Muscle layer of colon (tissue), 2 donors: ENCODE results near the gene CCDC87.
"Not testable (repeated sequence)": the region's sequence is repeated elsewhere in the genome, so short reads cannot be mapped to it uniquely, and the experiment has no call there.

Experiments used
- H3K27ac ChIP-seq: one replicate; pipeline ENCODE4 v1.7.0; 2013; ENCODE audit warnings: low read depth, mild to moderate bottlenecking, low read length, moderate library complexity
- H3K27me3 ChIP-seq, 2 donors: one replicate each; pipeline ENCODE4 v1.7.0; 2013; ENCODE audit warnings: low read length in 2 of 2, mild to moderate bottlenecking in 2 of 2; ENCODE audit not compliant: insufficient read depth in 2 of 2, control insufficient read depth in 1 of 2
- H3K36me3 ChIP-seq: one replicate; pipeline ENCODE4 v1.7.0; 2013; ENCODE audit warnings: mild to moderate bottlenecking, low read length; ENCODE audit not compliant: insufficient read depth
- H3K4me1 ChIP-seq: one replicate; pipeline ENCODE4 v1.7.0; 2013; ENCODE audit warnings: mild to moderate bottlenecking, low read length; ENCODE audit not compliant: insufficient read depth
- H3K4me3 ChIP-seq, 2 donors: one replicate each; pipeline ENCODE4 v1.7.0; 2013; ENCODE audit warnings: low read length in 2 of 2, low read depth in 1 of 2, mild to moderate bottlenecking in 1 of 2, moderate library complexity in 1 of 2
- H3K9ac ChIP-seq: one replicate; pipeline ENCODE4 v1.7.0; 2013; ENCODE audit warnings: low read length
- H3K9me3 ChIP-seq: one replicate; pipeline ENCODE4 v1.7.0; 2013; ENCODE audit warnings: mild to moderate bottlenecking, low read length
- donor health status: abdominal sarcoma.
- donor health status: Adenocarcinoma of cecum.

CCDC87 gene

GRCh38 chr11:66592457-66593302 lies at the start of gene CCDC87, which contains the start of gene CCS:
CCDC87 (minus strand) TSS chr11:66593063; CDS start chr11:66593015, 48 bp downstream.
CCS (plus strand) TSS chr11:66593185; CDS start chr11:66593262, 77 bp downstream.
- H3K9me3 ChIP-seq, result no peaks in the 10 kb centered on the region

GRCh38 chr11:66641834-66642233 lies 49.0 kb upstream of the CCDC87 start:
- no peak overlapping the region for H3K27ac ChIP-seq
- peaks cover 89% of the 10 kb centered on the region for H3K4me1 ChIP-seq
- H3K9ac ChIP-seq, result no peak overlapping the region
- no peaks in the 10 kb centered on the region for H3K27me3 ChIP-seq
- peaks cover 70% of the 10 kb centered on the region for H3K36me3 ChIP-seq
- H3K9me3 ChIP-seq, result no peaks in the 10 kb centered on the region
- peak overlapping the region in 1 of 2 donors; percentile 24 for H3K4me3 ChIP-seq

More at GRCh38 chr11:66592457-66593302, at the start of gene CCDC87, which contains the start of gene CCS:
- Histone ChIP-seq H3K4me1 (peaks cover 37% of the 10 kb centered on the region), H3K27me3 (no peaks in the 10 kb centered on the region), H3K36me3 (no peaks in the 10 kb centered on the region), H3K9ac (peak within 1 kb of the TSS; percentile 95), H3K4me3 (peak within 1 kb of the TSS; percentile 53 to 97), H3K27ac (peak within 1 kb of the TSS; percentile 88)

- not testable (repeated sequence) for H3K27me3 ChIP-seq, H3K9ac ChIP-seq, H3K27ac ChIP-seq, H3K9me3 ChIP-seq
- Histone ChIP-seq H3K4me3 (peak overlapping the region in 1 of 2 donors; percentile 98), H3K4me1 (peaks cover 76% of the 10 kb centered on the region), H3K36me3 (peaks cover 50% of the 10 kb centered on the region)
Observed at GRCh38 chr11:66639814-66640340, 47.0 kb upstream of the CCDC87 start.

- H3K4me1 ChIP-seq, result peaks cover 70% of the 10 kb centered on the region
Observed at GRCh38 chr11:66639066-66639813, 46.4 kb upstream of the CCDC87 start.

GRCh38 chr11:66638177-66639065 lies 45.6 kb upstream of the CCDC87 start, which contains the start of gene RBM4:
RBM4 (plus strand) TSS chr11:66638703; CDS start chr11:66639712, 1,009 bp downstream.
- peak within 1 kb of the TSS; percentile 84 for H3K27ac ChIP-seq
- H3K4me1 ChIP-seq, result peaks cover 61% of the 10 kb centered on the region
- H3K9ac ChIP-seq, result peak within 1 kb of the TSS; percentile 81
- peak within 1 kb of the TSS; percentile 47 to 98 for H3K4me3 ChIP-seq
- H3K36me3 ChIP-seq, result peaks cover 35% of the 10 kb centered on the region
- no peaks in the 10 kb centered on the region for H3K27me3 ChIP-seq
- no peaks in the 10 kb centered on the region for H3K9me3 ChIP-seq

More at GRCh38 chr11:66639066-66639813, 46.4 kb upstream of the CCDC87 start:
- no peaks in the 10 kb centered on the region for H3K27me3 ChIP-seq
- peak overlapping the region; percentile 43 to 98 for H3K4me3 ChIP-seq
- H3K9me3 ChIP-seq, result no peaks in the 10 kb centered on the region
- H3K27ac ChIP-seq, result peak overlapping the region; percentile 84
- peaks cover 44% of the 10 kb centered on the region for H3K36me3 ChIP-seq
- H3K9ac ChIP-seq, result peak overlapping the region; percentile 81

- H3K36me3 ChIP-seq, result peaks cover 28% of the 10 kb centered on the region
- no peaks in the 10 kb centered on the region for H3K27me3 ChIP-seq
- peak overlapping the region; percentile 47 to 98 for H3K4me3 ChIP-seq
- H3K4me1 ChIP-seq, result peaks cover 54% of the 10 kb centered on the region
- peak overlapping the region; percentile 33 for H3K9ac ChIP-seq
- peak overlapping the region; percentile 44 for H3K27ac ChIP-seq
- no peaks in the 10 kb centered on the region for H3K9me3 ChIP-seq
Observed at GRCh38 chr11:66637557-66638176, 44.8 kb upstream of the CCDC87 start.

- H3K27ac ChIP-seq, result no peak overlapping the region
- peaks cover 51% of the 10 kb centered on the region for H3K4me1 ChIP-seq
Observed at GRCh38 chr11:66636411-66636810, 43.5 kb upstream of the CCDC87 start.

GRCh38 chr11:66632952-66633351 lies 40.1 kb upstream of the CCDC87 start:
- Histone ChIP-seq H3K27me3 (no peaks in the 10 kb centered on the region), H3K27ac (no peak overlapping the region), H3K9ac (no peak overlapping the region), H3K4me1 (peaks cover 27% of the 10 kb centered on the region), H3K4me3 (no peak overlapping the region), H3K36me3 (peaks cover 21% of the 10 kb centered on the region), H3K9me3 (no peaks in the 10 kb centered on the region)

More at GRCh38 chr11:66636411-66636810, 43.5 kb upstream of the CCDC87 start:
- peaks cover 17% of the 10 kb centered on the region for H3K36me3 ChIP-seq
- no peaks in the 10 kb centered on the region for H3K27me3 ChIP-seq
- no peak overlapping the region for H3K4me3 ChIP-seq
- no peaks in the 10 kb centered on the region for H3K9me3 ChIP-seq
- H3K9ac ChIP-seq, result no peak overlapping the region

- Histone ChIP-seq H3K9ac (no peak overlapping the region), H3K4me1 (peaks cover 25% of the 10 kb centered on the region), H3K27me3 (no peaks in the 10 kb centered on the region), H3K36me3 (peaks cover 32% of the 10 kb centered on the region), H3K9me3 (no peaks in the 10 kb centered on the region), H3K4me3 (no peak overlapping the region), H3K27ac (no peak overlapping the region)
Observed at GRCh38 chr11:66631883-66632282, 39.0 kb upstream of the CCDC87 start.

GRCh38 chr11:66629356-66629755 lies 36.5 kb upstream of the CCDC87 start:
- H3K9ac ChIP-seq, result no peak overlapping the region
- no peaks in the 10 kb centered on the region for H3K9me3 ChIP-seq
- no peaks in the 10 kb centered on the region for H3K27me3 ChIP-seq
- no peak overlapping the region for H3K4me3 ChIP-seq
- H3K27ac ChIP-seq, result no peak overlapping the region
- peaks cover 57% of the 10 kb centered on the region for H3K36me3 ChIP-seq
- peaks cover 34% of the 10 kb centered on the region for H3K4me1 ChIP-seq
